CD4-positive, alpha-beta T cell (primary cell): ENCODE measurements around the gene F2RL1. TPM values are rescaled to one million over a fixed set of nuclear protein-coding genes. Genes with fewer than 3 reads are reported as not detected.
"Not testable (repeated sequence)": the region's sequence is repeated elsewhere in the genome, so short reads cannot be mapped to it uniquely, and the experiment has no call there.

Experiments
- ATAC-seq: fragments of 200-7000 bp; cut with Tn5 transposase; one replicate; pipeline ENCODE4 v1.10.0; 2022; ENCODE audit warnings: mild to moderate bottlenecking; ENCODE audit not compliant: poor library complexity
- CTCF ChIA-PET: fragments of 350-600 bp; sonication (Branson Sonifier 250); formaldehyde crosslinking; loops from one replicate; lab custom pipeline; 2021; ENCODE audit warnings: antibody characterized with exemption, inconsistent platforms; lab: Charles Lee
- POLR2A ChIA-PET: fragments of 350-600 bp; sonication (Branson Sonifier 250); formaldehyde crosslinking; loops from one replicate; lab custom pipeline; 2021; ENCODE audit warnings: antibody characterized with exemption, inconsistent platforms; lab: Charles Lee
- DNase-seq, 14 experiments: peaks; one replicate each; pipeline ENCODE4 v3.0.0-alpha.2; 2013 to 2020; ENCODE audit warnings: mixed read lengths in 2 of 14
- H3K27ac ChIP-seq, 2 donors: one replicate each; pipeline versions ENCODE4 v1.5.1 to v1.7.0; 2013; ENCODE audit warnings: low read length in 2 of 2, low read depth in 1 of 2, mild to moderate bottlenecking in 1 of 2
- H3K27me3 ChIP-seq, 2 experiments: 1 replicate in 1 of 2; 2 replicates in 1 of 2; pipeline versions ENCODE4 v1.6.1 to v1.7.0; 2013; ENCODE audit warnings: low read length in 2 of 2, control low read depth in 1 of 2, mild to moderate bottlenecking in 1 of 2, moderate library complexity in 1 of 2; ENCODE audit not compliant: insufficient read depth in 2 of 2, control insufficient read depth in 1 of 2
- H3K36me3 ChIP-seq: one replicate; pipeline ENCODE4 v1.6.1; 2013; ENCODE audit warnings: low read length, control low read depth; ENCODE audit not compliant: insufficient read depth
- H3K4me1 ChIP-seq: one replicate; pipeline ENCODE4 v1.6.1; 2013; ENCODE audit warnings: low read length, control low read depth; ENCODE audit not compliant: insufficient read depth
- H3K4me3 ChIP-seq: one replicate; pipeline ENCODE4 v1.5.1; 2013; ENCODE audit warnings: mild to moderate bottlenecking, low read length, moderate library complexity
- H3K9me3 ChIP-seq, 2 experiments: 1 replicate in 1 of 2; 2 replicates in 1 of 2; pipeline versions ENCODE4 v1.6.1 to v1.7.0; 2013; ENCODE audit warnings: low read length in 2 of 2, mild to moderate bottlenecking in 2 of 2, control low read depth in 1 of 2, moderate library complexity in 1 of 2; ENCODE audit not compliant: control insufficient read depth in 1 of 2, insufficient read depth in 1 of 2
- H3K27ac Mint-ChIP-seq: one replicate; pipeline ENCODE4 v1.8.0; 2020; ENCODE audit warnings: mixed read lengths
- H3K27me3 Mint-ChIP-seq: one replicate; pipeline ENCODE4 v1.8.0; 2021; ENCODE audit warnings: mixed read lengths
- H3K36me3 Mint-ChIP-seq: one replicate; pipeline ENCODE4 v1.8.0; 2021; ENCODE audit warnings: low read depth, mixed read lengths
- H3K4me1 Mint-ChIP-seq: one replicate; pipeline ENCODE4 v1.8.0; 2021; ENCODE audit warnings: low read depth, mixed read lengths
- H3K4me3 Mint-ChIP-seq: one replicate; pipeline ENCODE4 v1.8.0; 2020; ENCODE audit warnings: mild to moderate bottlenecking, mixed read lengths
- H3K9me3 Mint-ChIP-seq: one replicate; pipeline ENCODE4 v1.8.0; 2020; ENCODE audit warnings: mixed read lengths
- intact Hi-C, 2 experiments: fragments of 100-400 bp; cut with DNase I in 1 of 2; cut with micrococcal nuclease in 1 of 2; formaldehyde crosslinking; loops; one replicate each; pipeline versions ENCODE4 v1.15.1 to v1.9.0; 2023 to 2025; cut with DNase I, micrococcal nuclease
- total RNA-seq, 174 experiments: library from RNA in 2 of 174; stranded (reverse) in 2 of 174; gene quantifications; one replicate each; pipeline ENCODE4 v1.2.3 and lab custom pipeline; 2021 to 2026
- TF ChIP-seq, protein P1 (sequence below): fragments of 200-600 bp; IDR thresholded peaks from one replicate; pipeline ENCODE4 v1.8.0; 2022; ENCODE audit warnings: antibody characterized with exemption, mild to moderate bottlenecking

F2RL1 gene
- total RNA-seq, 2 experiments from 2014 or later: 1.7 to 2.1 TPM

DNA sequence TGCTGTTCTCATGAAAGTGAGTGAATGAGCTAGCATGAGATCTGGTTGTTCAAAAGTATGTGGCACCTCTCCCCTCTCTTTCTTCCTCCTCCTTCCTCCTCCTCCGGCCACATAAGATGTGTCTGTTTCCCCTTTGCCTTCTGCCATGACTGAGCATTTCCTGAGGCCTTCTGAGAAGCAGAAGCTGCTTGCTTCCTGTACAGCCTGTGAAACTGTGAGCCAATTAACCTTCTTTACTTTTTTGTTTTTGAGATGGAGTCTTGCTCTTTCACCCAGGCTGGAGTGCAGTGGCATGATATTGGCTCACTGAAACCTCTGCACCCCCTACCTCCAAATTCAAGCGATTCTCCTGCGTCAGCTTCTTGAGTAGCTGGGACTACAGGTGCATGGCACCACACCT lies 37.1 kb downstream of the F2RL1 start:
- H3K27ac ChIP-seq: peak overlapping the region in 1 of 2 donors; percentile 67
- peaks cover 36% of the 10 kb centered on the region for H3K4me1 ChIP-seq
- Mint-ChIP-seq H3K36me3 (no peaks in the 10 kb centered on the region), H3K4me1 (peaks cover 40% of the 10 kb centered on the region), H3K27me3 (no peaks in the 10 kb centered on the region), H3K9me3 (no peaks in the 10 kb centered on the region), H3K4me3 (peak overlapping the region; percentile 32), H3K27ac (peak overlapping the region; percentile 74)
- TF ChIP-seq, protein P1, sequence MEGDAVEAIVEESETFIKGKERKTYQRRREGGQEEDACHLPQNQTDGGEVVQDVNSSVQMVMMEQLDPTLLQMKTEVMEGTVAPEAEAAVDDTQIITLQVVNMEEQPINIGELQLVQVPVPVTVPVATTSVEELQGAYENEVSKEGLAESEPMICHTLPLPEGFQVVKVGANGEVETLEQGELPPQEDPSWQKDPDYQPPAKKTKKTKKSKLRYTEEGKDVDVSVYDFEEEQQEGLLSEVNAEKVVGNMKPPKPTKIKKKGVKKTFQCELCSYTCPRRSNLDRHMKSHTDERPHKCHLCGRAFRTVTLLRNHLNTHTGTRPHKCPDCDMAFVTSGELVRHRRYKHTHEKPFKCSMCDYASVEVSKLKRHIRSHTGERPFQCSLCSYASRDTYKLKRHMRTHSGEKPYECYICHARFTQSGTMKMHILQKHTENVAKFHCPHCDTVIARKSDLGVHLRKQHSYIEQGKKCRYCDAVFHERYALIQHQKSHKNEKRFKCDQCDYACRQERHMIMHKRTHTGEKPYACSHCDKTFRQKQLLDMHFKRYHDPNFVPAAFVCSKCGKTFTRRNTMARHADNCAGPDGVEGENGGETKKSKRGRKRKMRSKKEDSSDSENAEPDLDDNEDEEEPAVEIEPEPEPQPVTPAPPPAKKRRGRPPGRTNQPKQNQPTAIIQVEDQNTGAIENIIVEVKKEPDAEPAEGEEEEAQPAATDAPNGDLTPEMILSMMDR: no peak
- ATAC-seq: peak; percentile 86
- no peaks in the 10 kb centered on the region for H3K27me3 ChIP-seq
- ChIA-PET CTCF (no interaction called here), POLR2A (interaction anchor here (1.4 kb wide), 1 partner anchor 174 kb away, joined by 4 read pairs; the partner anchor contains the start of gene AGGF1)
- no peaks in the 10 kb centered on the region for H3K9me3 ChIP-seq
- H3K4me3 ChIP-seq: no peak overlapping the region
- no peaks in the 10 kb centered on the region for H3K36me3 ChIP-seq
- DNase-seq: peak in 10 of 14 experiments; percentile 2 to 70 (median 31)
- intact Hi-C loops: no loop called here

DNA sequence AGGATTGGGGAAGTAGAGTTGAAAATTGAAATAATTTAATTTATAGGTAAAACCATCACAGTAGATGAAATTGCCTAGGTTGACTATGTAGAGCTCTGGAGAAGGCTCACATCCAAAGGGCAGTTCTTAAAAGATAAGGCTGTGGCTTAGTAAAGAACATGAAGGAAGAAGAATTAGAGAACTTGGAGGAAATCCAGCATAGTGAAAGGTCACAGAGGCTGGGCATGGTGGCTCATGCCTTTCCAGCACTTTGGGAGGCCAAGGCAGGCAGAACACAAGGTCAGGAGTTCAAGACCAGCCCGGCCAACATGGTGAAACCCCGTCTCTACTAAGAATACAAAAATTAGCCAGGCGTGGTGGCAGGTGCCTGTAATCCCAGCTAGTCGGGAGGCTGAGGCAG lies 38.0 kb downstream of the F2RL1 start:
- H3K27me3 ChIP-seq, intact Hi-C loops, H3K4me3 Mint-ChIP-seq, H3K9me3 ChIP-seq, CTCF ChIA-PET, ATAC-seq, H3K4me3 ChIP-seq, H3K36me3 Mint-ChIP-seq, H3K9me3 Mint-ChIP-seq, H3K36me3 ChIP-seq, DNase-seq, H3K27me3 Mint-ChIP-seq: not testable (repeated sequence)
- Histone ChIP-seq H3K4me1 (peaks cover 31% of the 10 kb centered on the region), H3K27ac (peak overlapping the region in 1 of 2 donors; percentile 67)
- Mint-ChIP-seq H3K4me1 (peaks cover 31% of the 10 kb centered on the region), H3K27ac (peak overlapping the region; percentile 74)
- POLR2A ChIA-PET: interaction anchor here (1.1 to 1.4 kb wide), 2 partner anchors 174 to 636 kb away, joined by 3 to 4 read pairs; partner anchors contain the start of genes AGGF1 and WDR41

DNA sequence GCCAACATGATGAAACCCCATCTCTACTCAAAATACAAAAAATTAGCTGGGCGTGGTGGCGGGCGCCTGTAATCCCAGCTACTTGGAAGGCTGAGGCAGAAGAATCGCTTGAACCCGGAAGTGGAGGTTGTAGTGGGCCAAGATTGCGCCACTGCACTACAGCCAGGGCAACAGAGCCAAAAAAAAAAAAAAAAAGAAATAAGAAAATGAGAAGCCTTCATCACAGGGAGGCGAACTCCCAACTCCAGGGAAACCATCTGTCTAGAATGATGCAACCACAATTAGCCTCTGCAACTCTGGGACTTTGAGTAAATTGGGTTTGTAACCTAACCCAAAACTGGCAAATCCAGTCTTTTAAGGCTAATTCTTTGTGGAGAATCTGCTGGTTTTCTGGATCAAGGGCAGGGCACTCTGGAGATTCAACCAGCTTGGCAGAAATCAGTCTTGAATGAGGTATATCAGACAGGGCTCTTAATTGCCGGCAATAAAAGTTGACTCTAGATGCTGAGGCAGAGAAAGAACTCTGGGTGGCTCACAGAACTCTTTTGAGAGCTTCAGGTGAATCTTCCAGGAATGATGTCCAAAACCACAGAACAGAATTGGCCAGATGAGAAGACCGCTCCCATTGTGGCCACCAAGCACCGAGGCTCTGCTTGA lies 40.9 kb downstream of the F2RL1 start:
- Mint-ChIP-seq H3K27ac (no peak overlapping the region), H3K4me1 (peaks cover 22% of the 10 kb centered on the region), H3K27me3 (no peaks in the 10 kb centered on the region), H3K36me3 (no peaks in the 10 kb centered on the region), H3K4me3 (no peak overlapping the region), H3K9me3 (no peaks in the 10 kb centered on the region)
- no peak for DNase-seq
- no peak overlapping the region for H3K4me3 ChIP-seq
- ChIA-PET POLR2A (no interaction called here), CTCF (no interaction called here)
- H3K9me3 ChIP-seq: no peaks in the 10 kb centered on the region
- intact Hi-C loops: loop anchor here (5.0 to 10.0 kb wide), 3 partner anchors 168 to 1445 kb away; no protein-coding TSS in a partner anchor
- H3K4me1 ChIP-seq: peaks cover 28% of the 10 kb centered on the region
- no peaks in the 10 kb centered on the region for H3K27me3 ChIP-seq
- TF ChIP-seq, protein P1: no peak
- H3K27ac ChIP-seq: no peak overlapping the region
- no peak for ATAC-seq
- H3K36me3 ChIP-seq: no peaks in the 10 kb centered on the region
